K562 (cell line): ENCODE results near the gene KEL. TPM values are rescaled to one million over a fixed set of nuclear protein-coding genes. Genes with fewer than 3 reads are reported as not detected.
A peak's percentile ranks its signal among the peaks of the same experiment; 100 is the strongest.

ENCODE experiments used
- ARID1B ChIP-seq: fragments of 450-650 bp; IDR thresholded peaks from 2 replicates; pipeline ENCODE4 v1.6.1; 2016; ENCODE audit warnings: antibody characterized with exemption, mild to moderate bottlenecking, inconsistent platforms
- ELK3 ChIP-seq: fragments of 450-650 bp; formaldehyde crosslinking; IDR thresholded peaks from 2 replicates; pipeline ENCODE4 v1.4.0; 2020; ENCODE audit warnings: mild to moderate bottlenecking
- HCFC1 ChIP-seq: IDR thresholded peaks from 2 replicates; pipeline ENCODE4 v1.6.1; 2012; ENCODE audit warnings: low read depth, low read length, improper control_type of control experiment
- KDM1A ChIP-seq, 2 experiments: fragments of 450-650 bp; IDR thresholded peaks; 2 replicates each; pipeline ENCODE4 v1.6.1; 2016; ENCODE audit warnings: mild to moderate bottlenecking in 2 of 2
- MAFG ChIP-seq: fragments of 450-650 bp; conservative IDR thresholded peaks from 2 replicates; pipeline ENCODE4 v1.6.1; 2016; ENCODE audit warnings: missing genetic modification characterization, missing compliant biosample characterization
- MAFK ChIP-seq: IDR thresholded peaks from 2 replicates; pipeline ENCODE4 v1.6.1; 2011; ENCODE audit warnings: low read length, improper control_type of control experiment
- MITF ChIP-seq: IDR thresholded peaks from 2 replicates; pipeline ENCODE4 v1.6.1; 2014; ENCODE audit warnings: antibody characterized with exemption
- RBM34 ChIP-seq: fragments of 200-400 bp; formaldehyde crosslinking; IDR thresholded peaks from 2 replicates; pipeline ENCODE4 v1.6.1; 2018; ENCODE audit warnings: low read length, borderline replicate concordance; ENCODE audit not compliant: insufficient read depth
- RHOXF2B ChIP-seq: fragments of 250-450 bp; sonication (Bioruptor Pico); conservative IDR thresholded peaks from 2 replicates; pipeline ENCODE4 v1.5.1; 2021
- SOX6 ChIP-seq: fragments of 450-650 bp; IDR thresholded peaks from 2 replicates; pipeline ENCODE4 v1.6.1; 2014; ENCODE audit warnings: mild to moderate bottlenecking
- TBP ChIP-seq: optimal IDR thresholded peaks from 2 replicates; pipeline ENCODE3; 2011; ENCODE audit warnings: low read depth, low read length, improper control_type of control experiment
- VEZF1 ChIP-seq: fragments of 200-800 bp; sonication (Bioruptor generic); IDR thresholded peaks from 2 replicates; pipeline ENCODE4 v1.6.1; 2017; ENCODE audit warnings: missing genetic modification characterization, missing compliant biosample characterization
- ZNF12 ChIP-seq: sonication (generic); formaldehyde crosslinking; IDR thresholded peaks from 2 replicates; pipeline ENCODE4 v1.4.0; 2020; ENCODE audit warnings: mild to moderate bottlenecking, missing genetic modification reagents
- ZNF436 ChIP-seq: fragments of 250-450, 450-650 bp; sonication (Bioruptor Pico); formaldehyde crosslinking; IDR thresholded peaks from 2 replicates; pipeline ENCODE4 v1.7.0; 2020; ENCODE audit warnings: mild to moderate bottlenecking
- ZNF511 ChIP-seq: sonication (generic); formaldehyde crosslinking; IDR thresholded peaks from 2 replicates; pipeline ENCODE4 v1.8.0; 2022; ENCODE audit warnings: mild to moderate bottlenecking, missing genetic modification reagents
- ZNF589 ChIP-seq: fragments of 200-800 bp; sonication (Bioruptor generic); IDR thresholded peaks from 2 replicates; pipeline ENCODE4 v1.6.1; 2016; ENCODE audit warnings: low read depth, missing genetic modification characterization, missing compliant biosample characterization
- ZNF764 ChIP-seq: fragments of 250-450 bp; sonication (Bioruptor Pico); IDR thresholded peaks from 2 replicates; pipeline ENCODE4 v1.4.0; 2020; ENCODE audit warnings: low read depth, mild to moderate bottlenecking, moderate library complexity
- polyA plus RNA-seq, 8 experiments: library from polyadenylated mRNA; depleted of rRNA in 4 of 8; stranded (reverse) in 5 of 8; unstranded in 3 of 8; fragments of >200 nt; fragmentation: Nextera tagmentation in 2 of 8; fragmentation: Illumina TruSeq in 1 of 8; extraction: Ambion mirVana in 2 of 8; extraction: Trizol in 1 of 8; gene quantifications; 2 replicates each; pipeline versions ENCODE4 v1.2.1 to v1.2.3, GENCODE V29; 2011 to 2014; ENCODE audit warnings: inconsistent platforms in 1 of 8, missing spikeins in 1 of 8
- total RNA-seq, 7 experiments: library from RNA; depleted of rRNA in 6 of 7; stranded (reverse); fragments of >200 nt in 6 of 7; fragmentation: Illumina TruSeq in 2 of 7; extraction: Trizol in 2 of 7; gene quantifications; 2 replicates each; pipeline versions ENCODE4 v1.2.1 to v1.2.3, GENCODE V29; 2011 to 2021; ENCODE audit warnings: low replicate concordance in 1 of 7
- TF ChIP-seq, protein P1 (sequence below), 2 experiments: fragments of 450-650 bp; IDR thresholded peaks; 2 replicates each; pipeline ENCODE4 v1.6.1; 2016
- TF ChIP-seq, protein P2 (sequence below): fragments of 450-650 bp; formaldehyde crosslinking; IDR thresholded peaks from 2 replicates; pipeline ENCODE4 v1.4.0; 2022; ENCODE audit warnings: missing genetic modification characterization
- TF ChIP-seq, protein P3 (sequence below): fragments of 250-450 bp; sonication (Bioruptor Pico); IDR thresholded peaks from 2 replicates; pipeline ENCODE4 v1.4.0; 2020; ENCODE audit warnings: mild to moderate bottlenecking, moderate library complexity

Gene KEL
- total and polyA plus RNA-seq, 9 of the 15 experiments (the other 6 are each of a cell fraction or from before 2014, with no cell fraction given) = 9.0 to 47.4 (median 22.2) TPM

GRCh38 chr7:142956951-142957623, 5.1 kb downstream of the KEL start (continued):
- TF ChIP-seq, protein P1, sequence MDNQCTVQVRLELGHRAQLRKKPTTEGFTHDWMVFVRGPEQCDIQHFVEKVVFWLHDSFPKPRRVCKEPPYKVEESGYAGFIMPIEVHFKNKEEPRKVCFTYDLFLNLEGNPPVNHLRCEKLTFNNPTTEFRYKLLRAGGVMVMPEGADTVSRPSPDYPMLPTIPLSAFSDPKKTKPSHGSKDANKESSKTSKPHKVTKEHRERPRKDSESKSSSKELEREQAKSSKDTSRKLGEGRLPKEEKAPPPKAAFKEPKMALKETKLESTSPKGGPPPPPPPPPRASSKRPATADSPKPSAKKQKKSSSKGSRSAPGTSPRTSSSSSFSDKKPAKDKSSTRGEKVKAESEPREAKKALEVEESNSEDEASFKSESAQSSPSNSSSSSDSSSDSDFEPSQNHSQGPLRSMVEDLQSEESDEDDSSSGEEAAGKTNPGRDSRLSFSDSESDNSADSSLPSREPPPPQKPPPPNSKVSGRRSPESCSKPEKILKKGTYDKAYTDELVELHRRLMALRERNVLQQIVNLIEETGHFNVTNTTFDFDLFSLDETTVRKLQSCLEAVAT (IDR thresholded peaks at IDR 0.05) = peak in 1 of 2 experiments; percentile 43; a peak in 1 of 4 replicates
- TF ChIP-seq SOX6 (peak; percentile 83), ELK3 (CRISPR knock-in tag) (no peak), ZNF511 (no peak), ZNF12 (no peak), ARID1B (peak; percentile 94), ZNF764 (CRISPR knock-in tag) (no peak), RHOXF2B (CRISPR knock-in tag) (no peak), RBM34 (no peak), MITF (peak; percentile 61; the same call in 1 of the 2 replicates), ZNF436 (CRISPR knock-in tag) (no peak), MAFK (peak; percentile 53), ZNF589 (CRISPR knock-in tag) (peak; percentile 75; the same call in 1 of the 2 replicates), TBP (no peak), HCFC1 (no peak), VEZF1 (CRISPR knock-in tag) (0 out of 2 replicates have a peak, but pooled peaks have one; percentile 11), MAFG (tag) (peak; percentile 83), KDM1A (IDR thresholded peaks at IDR 0.05) (peak; percentile 97)
- TF ChIP-seq, protein P2, sequence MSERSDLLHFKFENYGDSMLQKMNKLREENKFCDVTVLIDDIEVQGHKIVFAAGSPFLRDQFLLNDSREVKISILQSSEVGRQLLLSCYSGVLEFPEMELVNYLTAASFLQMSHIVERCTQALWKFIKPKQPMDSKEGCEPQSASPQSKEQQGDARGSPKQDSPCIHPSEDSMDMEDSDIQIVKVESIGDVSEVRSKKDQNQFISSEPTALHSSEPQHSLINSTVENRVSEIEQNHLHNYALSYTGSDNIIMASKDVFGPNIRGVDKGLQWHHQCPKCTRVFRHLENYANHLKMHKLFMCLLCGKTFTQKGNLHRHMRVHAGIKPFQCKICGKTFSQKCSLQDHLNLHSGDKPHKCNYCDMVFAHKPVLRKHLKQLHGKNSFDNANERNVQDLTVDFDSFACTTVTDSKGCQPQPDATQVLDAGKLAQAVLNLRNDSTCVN = 0 out of 2 replicates have a peak, but pooled peaks have one; percentile 30
- TF ChIP-seq, protein P3, sequence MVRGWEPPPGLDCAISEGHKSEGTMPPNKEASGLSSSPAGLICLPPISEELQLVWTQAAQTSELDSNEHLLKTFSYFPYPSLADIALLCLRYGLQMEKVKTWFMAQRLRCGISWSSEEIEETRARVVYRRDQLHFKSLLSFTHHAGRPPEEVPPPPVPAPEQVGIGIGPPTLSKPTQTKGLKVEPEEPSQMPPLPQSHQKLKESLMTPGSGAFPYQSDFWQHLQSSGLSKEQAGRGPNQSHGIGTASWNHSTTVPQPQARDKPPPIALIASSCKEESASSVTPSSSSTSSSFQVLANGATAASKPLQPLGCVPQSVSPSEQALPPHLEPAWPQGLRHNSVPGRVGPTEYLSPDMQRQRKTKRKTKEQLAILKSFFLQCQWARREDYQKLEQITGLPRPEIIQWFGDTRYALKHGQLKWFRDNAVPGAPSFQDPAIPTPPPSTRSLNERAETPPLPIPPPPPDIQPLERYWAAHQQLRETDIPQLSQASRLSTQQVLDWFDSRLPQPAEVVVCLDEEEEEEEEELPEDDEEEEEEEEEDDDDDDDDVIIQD (CRISPR knock-in tag) = no peak
